Large intestine (tissue), 3 donors: Measurements from ENCODE around the gene RBP2. TPM values are rescaled to one million over a fixed set of nuclear protein-coding genes. Genes with fewer than 3 reads are reported as not detected.

ENCODE experiments used
- DNase-seq, 2 donors: peaks; one replicate each; pipeline versions ENCODE4 v3.0.0 to v3.0.0-alpha.2; 2013
- H3K27ac ChIP-seq: one replicate; pipeline ENCODE4 v1.5.1; 2013; ENCODE audit warnings: low read length
- H3K27me3 ChIP-seq: 2 replicates; pipeline ENCODE4 v1.6.1; 2013; ENCODE audit warnings: low read length; ENCODE audit not compliant: control insufficient read depth, insufficient read depth
- H3K36me3 ChIP-seq: 2 replicates; pipeline ENCODE4 v1.6.1; 2013; ENCODE audit warnings: low read length; ENCODE audit not compliant: control insufficient read depth, insufficient read depth
- H3K4me1 ChIP-seq: one replicate; pipeline ENCODE4 v1.6.1; 2013; ENCODE audit warnings: low read length; ENCODE audit not compliant: control insufficient read depth, insufficient read depth
- H3K4me3 ChIP-seq: one replicate; pipeline ENCODE4 v1.5.1; 2013; ENCODE audit warnings: low read length
- H3K9me3 ChIP-seq: one replicate; pipeline ENCODE4 v1.6.1; 2013; ENCODE audit warnings: mild to moderate bottlenecking, low read depth, low read length, moderate library complexity; ENCODE audit not compliant: control insufficient read depth
- WGBS: methylation state at CpG from one replicate; pipeline ENCODE4 v1.1.5; 2013; ENCODE audit warnings: low lambda C conversion rate; ENCODE audit not compliant: insufficient coverage; 5-methylcytosine and 5-hydroxymethylcytosine counted together
- polyA plus RNA-seq: library from polyadenylated mRNA; unstranded; fragments of 120-200 nt; gene quantifications from one replicate; pipeline ENCODE4 v1.2.1, GENCODE V29; 2013

The RBP2 gene
- polyA plus RNA-seq, 1 donor: 2,966 TPM

DNA sequence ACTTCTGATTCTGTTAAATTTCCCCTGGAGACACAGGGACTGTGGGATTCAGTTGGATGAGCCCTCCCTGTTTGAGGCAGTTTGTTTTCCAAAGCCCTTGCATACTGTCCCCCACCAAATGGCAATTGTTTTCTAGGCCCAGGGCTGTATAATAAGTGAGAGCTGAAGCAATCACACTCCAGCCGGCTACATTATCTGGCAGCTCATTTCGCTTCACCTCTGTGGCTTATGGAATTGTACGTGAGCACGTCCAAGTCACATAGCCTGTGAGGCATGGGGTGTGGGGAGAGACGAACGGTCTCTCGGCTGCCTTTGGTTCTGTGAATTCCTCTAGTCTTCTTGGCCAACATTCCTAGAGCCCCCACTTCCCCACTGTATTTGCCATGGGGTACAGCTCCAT lies 10.7 kb downstream of the RBP2 start:
- H3K27me3 ChIP-seq: no peaks in the 10 kb centered on the region
- 80% methylated on average over 1 of the region's 7 CpGs for WGBS
- H3K27ac ChIP-seq: no peak overlapping the region
- no peaks in the 10 kb centered on the region for H3K9me3 ChIP-seq
- peaks cover 60% of the 10 kb centered on the region for H3K36me3 ChIP-seq
- DNase-seq: peak in 1 of 2 donors; percentile 39
- no peak overlapping the region for H3K4me3 ChIP-seq
- peaks cover 18% of the 10 kb centered on the region for H3K4me1 ChIP-seq

DNA sequence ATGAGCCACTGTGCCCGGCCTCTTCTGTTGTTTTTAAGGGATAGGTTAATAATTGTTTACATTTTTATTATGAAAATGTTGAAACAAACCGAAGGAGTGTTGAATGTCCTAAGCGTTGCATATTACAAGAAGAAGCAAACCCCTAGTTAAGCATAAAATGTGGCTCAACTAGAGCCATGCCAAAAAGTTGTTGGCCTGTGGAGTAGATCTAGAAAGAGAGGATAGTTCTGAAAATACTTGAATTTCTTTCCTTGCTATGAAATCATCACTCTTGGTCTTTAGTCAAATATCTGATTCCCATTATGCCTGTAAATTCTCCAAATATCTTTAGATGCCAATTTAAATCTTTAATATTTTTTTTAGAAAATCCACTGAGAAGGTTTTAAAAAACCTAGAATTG lies 12.8 kb downstream of the RBP2 start:
- no CpG with 5 or more reads among the region's 3 CpGs for WGBS

DNA sequence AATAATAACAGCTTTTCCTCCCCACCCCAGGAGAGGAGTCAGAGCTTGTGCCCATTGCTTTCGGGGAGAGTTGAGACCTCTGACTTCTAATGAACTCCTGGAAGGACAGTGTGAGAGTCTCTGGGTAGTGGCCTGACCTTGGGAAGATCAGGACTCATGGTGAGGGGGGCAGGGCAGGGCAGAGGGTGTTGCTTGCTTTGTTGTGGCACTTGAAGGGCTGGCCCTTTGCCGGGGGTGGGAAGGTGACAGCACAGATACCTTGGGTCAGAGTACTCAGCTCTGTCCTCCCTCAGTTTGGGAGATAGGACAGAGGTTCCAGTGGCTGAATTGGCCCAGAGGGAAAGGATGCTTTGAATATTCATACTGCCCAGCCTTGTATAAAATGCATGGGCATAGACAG lies 15.8 kb downstream of the RBP2 start:
- Histone ChIP-seq H3K27ac (no peak overlapping the region), H3K4me3 (no peak overlapping the region), H3K4me1 (peaks cover 15% of the 10 kb centered on the region), H3K36me3 (peaks cover 73% of the 10 kb centered on the region), H3K9me3 (no peaks in the 10 kb centered on the region), H3K27me3 (no peaks in the 10 kb centered on the region)
- WGBS: no CpG with 5 or more reads among the region's 2 CpGs
- no peak for DNase-seq

More for the DNA sequence above, 12.8 kb downstream of the RBP2 start:
- peaks cover 75% of the 10 kb centered on the region for H3K36me3 ChIP-seq
- no peak overlapping the region for H3K27ac ChIP-seq
- no peak for DNase-seq
- H3K9me3 ChIP-seq: no peaks in the 10 kb centered on the region
- peaks cover 11% of the 10 kb centered on the region for H3K4me1 ChIP-seq
- no peak overlapping the region for H3K4me3 ChIP-seq
- H3K27me3 ChIP-seq: no peaks in the 10 kb centered on the region

DNA sequence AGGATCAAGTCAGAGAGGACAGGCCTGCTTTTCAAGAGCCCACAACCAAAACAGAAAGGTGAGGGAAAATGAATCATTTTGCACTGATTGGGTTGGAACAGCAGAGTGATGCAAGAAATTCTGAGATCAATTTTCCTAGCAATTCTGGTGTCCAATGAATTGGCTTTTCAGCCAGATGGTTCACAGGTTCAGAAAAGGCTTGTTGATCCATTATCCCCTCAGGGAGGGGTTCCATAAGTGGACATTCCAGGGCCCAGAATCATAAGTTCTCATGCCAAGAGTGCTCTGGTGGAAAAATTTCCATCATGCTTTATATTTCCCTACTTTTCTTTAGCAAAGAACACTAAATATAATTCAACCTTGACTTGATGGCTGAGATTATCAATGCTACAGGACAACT lies 16.2 kb downstream of the RBP2 start:
- Histone ChIP-seq H3K36me3 (peaks cover 69% of the 10 kb centered on the region), H3K4me1 (peaks cover 15% of the 10 kb centered on the region), H3K27ac (no peak overlapping the region), H3K4me3 (no peak overlapping the region), H3K9me3 (no peaks in the 10 kb centered on the region), H3K27me3 (no peaks in the 10 kb centered on the region)
- DNase-seq: no peak

DNA sequence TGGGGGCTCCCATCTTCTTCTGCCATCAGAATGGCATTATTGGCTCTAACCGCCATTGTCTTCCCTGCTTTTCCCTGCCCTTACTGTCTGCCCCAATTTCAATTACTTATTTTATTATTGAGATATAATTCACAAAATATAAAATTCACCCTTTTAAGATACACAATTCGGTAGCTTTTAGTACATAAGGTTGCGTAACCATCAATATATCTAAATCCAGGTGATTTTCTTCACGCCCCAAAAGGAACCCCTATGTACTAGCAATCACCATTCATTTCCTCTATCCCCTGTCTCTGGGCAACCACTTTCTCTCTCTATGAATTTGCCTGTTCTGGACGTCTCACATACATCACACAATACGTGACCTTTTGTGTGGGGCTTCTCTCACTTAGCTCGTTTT lies 18.0 kb downstream of the RBP2 start:
- Histone ChIP-seq H3K27ac (no peak overlapping the region), H3K4me3 (no peak overlapping the region), H3K27me3 (no peaks in the 10 kb centered on the region), H3K4me1 (peaks cover 12% of the 10 kb centered on the region), H3K36me3 (peaks cover 74% of the 10 kb centered on the region), H3K9me3 (no peaks in the 10 kb centered on the region)
- WGBS: 71% methylated on average over 5 of the region's 7 CpGs
- no peak for DNase-seq

DNA sequence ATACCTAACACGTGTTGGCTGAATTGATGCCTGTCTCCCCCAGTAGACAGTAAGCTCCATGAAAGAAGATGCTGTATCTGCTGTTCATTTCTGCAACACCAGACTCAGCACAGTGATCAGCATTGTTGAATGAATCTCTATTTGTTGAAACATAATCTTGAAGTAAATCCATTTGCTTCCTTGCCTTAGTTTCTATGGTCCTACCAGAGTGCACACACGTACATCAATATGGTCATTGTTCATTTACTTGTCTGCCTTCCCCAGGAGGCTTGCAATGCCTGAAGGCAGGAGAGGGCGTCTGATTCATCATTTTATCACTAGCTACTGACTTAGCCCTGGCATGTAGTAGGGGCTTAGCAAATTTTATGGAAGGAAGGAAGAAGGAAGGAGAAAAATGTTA lies 19.2 kb downstream of the RBP2 start:
- Histone ChIP-seq H3K4me1 (peaks cover 16% of the 10 kb centered on the region), H3K9me3 (no peaks in the 10 kb centered on the region), H3K36me3 (peaks cover 74% of the 10 kb centered on the region), H3K27ac (no peak overlapping the region), H3K27me3 (no peaks in the 10 kb centered on the region), H3K4me3 (no peak overlapping the region)
- DNase-seq: no peak
- WGBS: no CpG with 5 or more reads among the region's 3 CpGs

DNA sequence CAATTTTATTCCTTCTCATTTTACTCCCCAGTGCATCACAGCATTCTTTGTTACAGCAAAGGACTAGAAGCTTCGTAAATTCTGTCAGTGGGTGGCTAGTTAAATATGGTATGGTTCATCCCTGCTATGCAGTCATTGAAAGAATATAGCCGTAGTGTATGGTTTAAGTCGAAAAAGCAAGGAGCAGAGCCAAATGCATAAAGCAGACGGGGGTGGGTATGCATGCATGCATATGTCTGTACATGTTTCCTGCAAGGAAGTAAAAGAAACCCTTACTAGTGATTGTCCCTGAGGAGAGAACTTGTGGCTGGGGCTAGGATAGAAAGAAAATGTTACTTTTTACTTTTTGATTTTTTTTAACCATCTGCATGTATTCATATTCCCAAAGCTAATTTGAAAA lies 19.9 kb downstream of the RBP2 start:
- Histone ChIP-seq H3K4me3 (no peak overlapping the region), H3K4me1 (peaks cover 17% of the 10 kb centered on the region), H3K27ac (no peak overlapping the region), H3K9me3 (no peaks in the 10 kb centered on the region), H3K27me3 (no peaks in the 10 kb centered on the region), H3K36me3 (peaks cover 75% of the 10 kb centered on the region)
- no peak for DNase-seq
- 91% methylated on average over 3 of the region's 4 CpGs for whole genome bisulfite sequencing

DNA sequence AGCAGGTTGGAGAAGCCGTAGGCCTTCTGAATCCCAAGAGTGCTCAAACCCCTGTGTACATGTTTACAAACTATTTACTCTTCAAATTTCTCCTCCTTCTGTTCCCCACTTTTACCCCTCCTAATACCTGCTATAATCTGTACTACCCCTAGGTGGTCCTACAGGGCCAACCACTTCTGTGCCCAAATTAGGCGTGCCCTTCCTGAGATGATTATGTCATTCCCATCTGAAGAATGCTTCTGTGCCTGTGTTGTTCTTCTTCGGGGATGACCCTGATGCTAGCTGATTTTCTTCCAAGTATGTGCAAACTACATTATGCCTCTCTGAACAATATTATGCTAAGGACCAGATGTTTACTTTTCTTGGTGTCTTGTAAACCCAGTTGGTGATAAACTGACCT lies 20.5 kb downstream of the RBP2 start:
- Histone ChIP-seq H3K36me3 (peaks cover 74% of the 10 kb centered on the region), H3K4me3 (no peak overlapping the region)
- DNase-seq: no peak

DNA sequence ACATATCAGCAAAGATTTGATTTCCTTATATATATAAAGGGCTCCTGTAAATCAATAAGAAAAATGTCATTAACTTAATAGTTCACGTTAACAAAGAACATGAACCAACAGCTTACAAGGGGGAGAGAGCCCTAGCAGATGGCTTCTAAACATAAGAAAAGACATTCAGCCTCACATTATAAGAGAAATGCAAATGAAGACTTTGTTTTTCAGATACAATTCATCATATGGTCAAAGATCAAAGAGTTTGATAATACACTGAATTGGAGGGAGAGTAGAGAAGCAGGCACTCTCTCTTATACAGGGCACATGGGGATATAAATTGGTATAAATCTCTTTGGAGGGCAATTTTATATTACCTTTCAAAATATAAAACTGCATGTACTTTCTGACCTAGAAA lies 21.1 kb downstream of the RBP2 start:
- Histone ChIP-seq H3K27me3 (no peaks in the 10 kb centered on the region), H3K4me3 (no peak overlapping the region), H3K9me3 (no peaks in the 10 kb centered on the region), H3K27ac (no peak overlapping the region), H3K4me1 (peaks cover 24% of the 10 kb centered on the region), H3K36me3 (peaks cover 67% of the 10 kb centered on the region)
- WGBS: no CpG with 5 or more reads among the region's 1 CpG
- no peak for DNase-seq

More for the DNA sequence above, 20.5 kb downstream of the RBP2 start:
- Histone ChIP-seq H3K27ac (no peak overlapping the region), H3K27me3 (no peaks in the 10 kb centered on the region), H3K9me3 (no peaks in the 10 kb centered on the region), H3K4me1 (peaks cover 19% of the 10 kb centered on the region)
- WGBS: 100% methylated on average over 1 of the region's 3 CpGs

DNA sequence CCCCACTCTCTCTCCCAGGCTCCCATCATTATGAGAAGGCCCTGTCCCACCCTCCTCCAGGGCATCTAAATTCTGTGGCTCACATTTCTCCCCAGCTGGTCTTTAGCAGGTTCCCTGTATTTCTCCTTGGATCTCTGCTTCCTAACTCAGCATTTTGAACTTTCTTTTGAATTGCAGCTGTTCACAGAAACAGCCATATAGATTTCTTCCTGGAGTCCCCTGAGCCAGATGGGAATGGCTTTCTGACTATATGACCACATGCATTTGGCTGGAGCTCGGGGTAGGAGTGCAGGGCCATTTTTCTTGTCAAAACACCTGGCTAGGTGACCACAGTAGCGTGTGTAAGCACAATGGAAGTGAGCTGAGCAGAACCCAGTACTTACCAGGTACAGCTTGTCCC lies 22.0 kb downstream of the RBP2 start:
- Histone ChIP-seq H3K27me3 (no peaks in the 10 kb centered on the region), H3K4me3 (no peak overlapping the region), H3K27ac (no peak overlapping the region), H3K36me3 (peaks cover 60% of the 10 kb centered on the region), H3K4me1 (peaks cover 29% of the 10 kb centered on the region), H3K9me3 (no peaks in the 10 kb centered on the region)
- no CpG with 5 or more reads among the region's 2 CpGs for whole genome bisulfite sequencing
- no peak for DNase-seq

DNA sequence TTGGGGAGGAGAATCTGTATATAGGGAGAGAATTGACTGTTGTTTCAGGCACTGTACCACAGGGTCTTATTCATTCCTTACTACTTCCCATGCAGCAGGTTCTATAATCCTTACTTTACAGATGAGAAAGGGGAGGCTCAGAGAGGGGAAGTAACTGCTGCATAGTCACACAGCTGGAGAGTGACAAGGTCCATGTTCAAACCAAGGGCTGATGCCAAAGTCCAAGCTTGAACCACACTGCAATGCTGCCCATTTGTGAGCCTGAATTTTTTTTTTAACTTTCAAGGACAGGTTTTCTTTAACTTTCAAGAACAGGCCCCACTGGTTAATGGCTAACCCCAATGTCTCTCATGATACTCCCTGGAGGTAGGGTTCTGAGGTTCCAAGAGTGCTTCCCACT lies 26.2 kb downstream of the RBP2 start:
- Histone ChIP-seq H3K4me3 (no peak overlapping the region), H3K4me1 (peaks cover 26% of the 10 kb centered on the region), H3K27ac (peak overlapping the region; percentile 78), H3K36me3 (peaks cover 32% of the 10 kb centered on the region), H3K9me3 (no peaks in the 10 kb centered on the region), H3K27me3 (no peaks in the 10 kb centered on the region)
- DNase-seq: peak; percentile 52 to 78
